NCI-H1930 (cell line): Measurements from ENCODE around the gene TMEM108.
A peak's percentile ranks its signal among the peaks of the same experiment; 100 is the strongest.

Source experiments
- DNase-seq, 2 experiments: peaks; one replicate each; lab custom pipeline; 2025; lab: John Stamatoyannopoulos, UW

The TMEM108 gene

GRCh38 chr3:133117342-133117741 lies 79.2 kb downstream of the TMEM108 start:
- peak in 1 of 2 experiments; percentile 37 for DNase-seq

DNA sequence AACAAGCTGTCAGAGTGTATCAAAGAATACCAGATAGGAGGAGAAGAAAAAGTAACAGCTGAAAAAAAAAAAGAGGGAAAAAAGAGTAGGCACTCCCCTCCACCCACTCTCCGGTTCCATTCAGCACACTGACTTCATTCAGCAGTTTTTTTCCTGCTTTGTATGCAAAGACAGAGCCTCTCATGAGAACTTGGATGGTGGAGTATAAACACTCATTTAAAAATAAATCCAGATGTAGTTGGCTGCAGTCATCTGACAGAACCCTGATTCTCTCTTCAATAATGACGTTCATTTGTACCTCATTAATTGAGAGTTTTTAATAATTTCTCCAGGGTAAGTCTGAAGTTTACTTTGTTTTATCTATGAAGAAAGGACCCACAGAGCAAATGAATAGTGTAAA lies 81.0 kb downstream of the TMEM108 start:
- no peak for DNase-seq

DNA sequence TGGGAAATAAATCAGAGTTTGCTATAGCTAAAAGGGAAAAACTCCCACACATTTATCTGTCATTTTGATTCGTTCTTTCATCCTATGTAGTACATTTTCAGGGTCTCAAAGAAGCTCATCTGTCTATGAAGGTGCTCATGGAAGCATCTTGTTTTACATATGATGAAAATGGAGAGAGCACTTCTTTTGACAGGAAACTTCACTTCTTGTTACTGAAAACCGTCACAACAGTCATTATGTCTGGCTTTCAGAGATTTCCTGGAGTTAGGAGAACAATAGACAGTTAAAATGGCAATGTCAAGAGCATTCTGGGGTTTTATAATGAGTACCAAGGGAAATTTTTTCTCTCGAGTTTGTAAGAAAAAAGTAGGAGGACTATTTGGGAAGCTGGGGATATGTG lies 83.3 kb downstream of the TMEM108 start:
- DNase-seq, result no peak

- no peak for DNase-seq
Observed at GRCh38 chr3:133123636-133124035, 85.4 kb downstream of the TMEM108 start.

GRCh38 chr3:133124511-133124910 lies 86.3 kb downstream of the TMEM108 start:
- DNase-seq, result no peak

DNA sequence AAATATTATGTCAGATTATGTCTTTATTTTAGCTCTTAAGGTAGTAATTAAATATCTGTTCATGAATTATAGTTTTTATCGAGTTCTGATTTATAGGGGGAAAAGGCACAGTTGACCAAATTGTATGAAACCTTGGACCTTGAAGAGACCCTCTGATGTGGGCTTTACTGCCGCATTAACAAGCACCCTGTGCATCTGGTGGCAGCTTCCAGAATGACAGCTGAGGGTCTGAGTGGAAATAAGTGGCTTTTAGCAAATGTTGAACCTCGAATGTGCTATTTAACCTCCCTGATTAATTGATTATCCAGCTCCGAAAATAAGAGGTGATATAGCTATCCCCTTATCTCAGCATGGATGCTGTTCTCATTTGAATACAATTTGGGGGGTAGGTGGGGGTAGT lies 87.0 kb downstream of the TMEM108 start:
- no peak for DNase-seq

DNA sequence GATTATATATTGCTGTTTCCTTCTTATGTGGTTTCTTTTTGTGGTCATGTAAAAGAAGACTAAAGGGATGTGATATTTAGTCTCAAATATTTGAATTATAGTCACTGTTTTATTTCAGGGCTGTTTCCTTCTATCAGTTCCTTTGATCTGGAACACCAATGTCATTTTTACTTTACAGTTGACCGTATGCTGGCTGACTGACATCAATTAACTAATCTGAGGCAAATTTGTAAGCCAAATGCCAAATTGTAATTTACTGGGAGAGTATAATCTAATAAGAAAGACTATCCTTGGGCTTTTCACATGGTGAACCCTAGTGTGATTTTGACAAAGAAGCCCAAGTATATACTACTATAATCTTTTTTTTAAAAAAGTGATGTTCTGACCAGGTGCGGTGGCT lies 87.6 kb downstream of the TMEM108 start:
- DNase-seq, result no peak

GRCh38 chr3:133127381-133127780 lies 89.2 kb downstream of the TMEM108 start:
- DNase-seq, result no peak

DNA sequence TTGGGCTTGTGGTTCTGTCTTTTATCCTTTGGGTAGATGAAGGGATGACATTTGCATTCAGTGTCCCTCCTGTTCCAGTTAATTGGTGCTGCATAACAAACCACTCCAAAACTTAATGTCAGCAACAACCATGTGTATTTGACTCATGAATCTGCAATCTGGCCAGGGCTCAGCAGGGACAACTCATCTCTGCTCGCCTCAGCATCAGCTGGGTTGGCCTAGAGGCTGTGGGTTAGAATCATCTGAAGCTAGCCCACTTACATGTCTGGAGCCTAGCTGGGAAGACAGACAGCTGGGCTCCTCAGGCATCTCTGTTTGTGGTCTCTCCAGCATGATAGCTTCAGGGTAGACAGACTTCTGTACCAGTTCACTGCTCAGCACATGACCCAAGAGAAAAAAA lies 92.0 kb downstream of the TMEM108 start:
- DNase-seq, result peak in 1 of 2 experiments; percentile 30

GRCh38 chr3:133135306-133135705 lies 97.1 kb downstream of the TMEM108 start:
- DNase-seq, result peak; percentile 60

DNA sequence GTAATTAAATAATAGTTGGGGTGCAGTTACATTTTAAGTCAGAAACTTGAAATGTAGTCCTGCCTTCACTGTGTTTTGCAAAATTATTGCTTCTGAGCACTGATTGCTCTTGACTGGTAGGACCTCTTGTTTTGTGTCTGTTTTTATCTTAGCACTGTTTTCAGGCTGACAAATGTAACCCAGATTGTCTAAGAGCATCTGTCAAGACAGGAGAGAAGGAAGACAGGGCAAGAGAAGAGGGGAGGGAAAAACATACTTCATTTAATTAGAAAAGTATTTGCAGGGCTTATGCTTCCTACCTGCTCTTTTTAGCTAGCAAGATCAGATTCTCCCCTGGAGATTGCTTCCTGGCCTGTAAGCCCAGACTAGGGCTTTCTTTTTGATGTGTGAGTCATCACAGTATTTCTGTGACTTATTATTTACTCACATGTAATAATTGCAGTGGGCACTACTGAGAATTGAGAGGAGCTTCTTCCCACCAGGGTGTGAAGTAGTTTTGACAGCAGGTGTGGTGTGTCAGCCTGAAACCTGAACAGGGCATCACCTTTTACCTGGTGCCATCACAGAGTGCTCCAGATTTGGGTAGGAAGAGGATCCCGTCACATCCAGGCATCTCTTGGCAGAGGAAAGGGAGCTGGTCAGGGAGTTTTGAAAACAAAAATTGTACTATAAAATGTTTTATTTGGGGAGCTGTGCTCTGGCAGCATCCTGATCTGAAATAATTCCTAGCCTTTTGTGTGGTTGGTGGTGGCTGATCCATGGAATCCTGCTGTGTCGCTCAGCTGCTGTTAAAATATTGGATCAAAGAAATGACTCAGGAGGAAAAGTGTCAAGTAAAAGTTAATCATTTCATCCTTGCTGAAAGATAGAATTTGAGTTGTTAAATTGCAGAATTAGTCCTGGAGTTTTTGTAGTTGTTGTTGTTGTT lies 98.2 kb downstream of the TMEM108 start:
- peak; percentile 51 to 68 for DNase-seq

DNA sequence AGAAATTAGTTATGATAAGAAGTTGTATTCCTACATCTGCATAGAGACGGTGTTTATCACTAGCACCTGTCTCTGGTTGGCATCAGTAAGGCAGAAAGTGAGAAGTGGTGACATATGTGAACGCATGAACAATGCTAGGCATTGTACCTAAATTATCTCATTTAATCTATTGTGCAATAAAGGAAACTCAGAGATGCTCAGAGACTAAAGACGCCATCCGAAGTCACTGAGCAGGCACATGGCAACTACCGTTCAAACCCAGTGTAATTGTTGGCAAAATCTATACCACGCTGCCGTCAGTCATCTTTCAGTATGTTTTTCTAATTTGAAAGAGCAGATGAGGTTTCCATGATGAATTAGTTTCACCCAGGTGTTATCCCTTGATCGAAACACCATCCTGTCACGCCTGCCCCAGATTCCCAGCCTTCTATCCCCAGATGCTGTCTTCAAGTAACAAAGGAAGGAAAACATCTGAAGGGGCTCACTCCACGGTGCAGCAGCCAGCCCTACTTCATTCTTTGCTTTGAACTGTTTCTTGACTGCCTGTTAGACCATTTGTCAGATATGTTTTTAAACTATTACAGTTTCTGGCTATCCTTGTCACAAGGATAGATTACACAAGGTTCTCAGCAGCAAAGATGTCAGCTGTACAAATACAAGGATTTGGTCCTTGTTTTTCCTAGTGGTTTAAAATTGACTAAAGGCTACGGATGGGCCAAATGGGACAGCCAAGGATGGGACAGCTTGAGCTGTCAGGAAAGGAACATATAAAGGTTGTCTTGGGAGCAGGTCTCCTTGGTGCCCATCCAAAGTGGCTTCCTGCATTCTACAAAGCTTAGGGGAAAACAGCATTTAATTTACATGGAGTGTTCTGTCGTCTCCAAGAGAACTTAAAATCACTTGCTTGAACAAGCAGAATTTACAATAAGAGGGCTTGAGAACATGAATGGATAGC lies 99.1 kb downstream of the TMEM108 start:
- DNase-seq, result peak in 1 of 2 experiments; percentile 45

DNA sequence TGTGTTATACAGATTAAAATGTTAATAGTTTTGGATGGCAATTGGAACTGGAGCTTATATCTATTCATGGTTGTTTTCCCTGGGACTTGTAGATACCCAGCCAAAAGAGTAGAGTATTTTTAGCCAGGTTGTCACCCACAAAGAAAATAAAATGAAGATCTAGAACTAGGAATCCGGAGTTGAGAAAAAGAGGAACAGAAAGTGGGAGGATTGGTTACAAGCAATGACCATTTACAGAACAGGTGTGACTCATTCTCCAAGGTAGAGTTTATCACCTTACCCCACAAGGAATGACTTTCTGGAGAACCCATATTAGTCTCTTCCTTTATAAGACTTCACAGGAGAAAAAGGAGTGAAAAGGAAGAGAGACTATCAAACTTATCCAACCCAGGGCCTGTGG lies 99.8 kb downstream of the TMEM108 start:
- DNase-seq, result no peak

DNA sequence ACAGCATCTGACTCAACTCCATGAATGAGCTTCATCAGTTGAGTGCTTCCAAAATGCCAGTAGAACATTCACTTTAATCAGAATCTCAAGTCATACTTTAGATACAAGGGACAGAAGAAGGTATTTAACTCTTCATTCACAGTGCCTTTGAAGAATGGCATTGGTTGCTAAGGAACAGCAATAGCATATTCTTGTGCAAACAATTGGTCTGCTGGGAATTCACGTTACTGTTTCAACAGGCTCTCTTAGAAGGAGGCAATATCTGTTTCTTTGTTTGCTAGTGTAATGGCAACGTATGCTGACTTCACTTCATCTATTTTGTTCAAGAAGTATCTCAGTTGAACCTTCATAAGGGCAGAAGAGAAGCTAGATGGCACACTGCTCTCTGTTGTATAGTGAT lies 113.9 kb downstream of the TMEM108 start:
- DNase-seq, result peak; percentile 80 to 90

GRCh38 chr3:133152681-133153220 lies 114.6 kb downstream of the TMEM108 start:
- DNase-seq, result no peak

DNA sequence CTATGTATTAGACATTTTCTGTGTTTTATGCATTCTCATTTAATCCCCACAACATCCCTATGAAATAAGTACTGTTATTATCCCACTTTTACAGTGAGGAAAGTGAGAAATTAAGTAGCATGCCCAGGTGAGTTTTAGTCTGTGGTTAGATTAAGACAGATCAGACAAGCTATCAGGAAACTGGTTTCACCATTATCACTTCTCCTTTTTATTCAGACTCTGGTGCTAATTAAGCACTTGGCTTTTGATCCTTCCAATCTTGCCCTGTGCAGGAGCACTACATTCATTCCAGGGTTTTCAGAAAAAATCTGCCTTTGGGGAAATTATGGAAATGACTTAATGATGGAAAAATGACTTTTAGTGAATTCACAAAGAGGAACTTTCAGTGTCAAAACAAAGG lies 115.2 kb downstream of the TMEM108 start:
- no peak for DNase-seq

DNA sequence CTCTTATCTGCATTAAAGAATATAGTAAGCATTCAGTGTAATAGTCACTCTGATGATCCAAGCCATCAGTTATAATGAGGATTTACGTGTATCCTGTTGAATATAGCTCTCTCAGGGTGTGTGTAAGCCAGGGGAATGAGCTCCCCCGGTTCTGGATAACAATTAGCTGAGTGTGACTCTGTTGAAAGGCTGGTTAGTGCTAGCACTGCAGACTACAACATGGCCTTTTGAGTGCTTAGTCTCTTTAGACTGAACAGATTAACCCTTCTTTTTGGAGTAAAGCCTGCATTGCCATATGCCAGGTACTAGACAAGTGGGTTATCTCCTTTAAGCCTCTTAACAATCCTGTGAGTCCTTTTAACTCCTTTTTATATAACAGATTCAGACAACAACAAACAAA lies 119.5 kb downstream of the TMEM108 start:
- DNase-seq, result no peak

DNA sequence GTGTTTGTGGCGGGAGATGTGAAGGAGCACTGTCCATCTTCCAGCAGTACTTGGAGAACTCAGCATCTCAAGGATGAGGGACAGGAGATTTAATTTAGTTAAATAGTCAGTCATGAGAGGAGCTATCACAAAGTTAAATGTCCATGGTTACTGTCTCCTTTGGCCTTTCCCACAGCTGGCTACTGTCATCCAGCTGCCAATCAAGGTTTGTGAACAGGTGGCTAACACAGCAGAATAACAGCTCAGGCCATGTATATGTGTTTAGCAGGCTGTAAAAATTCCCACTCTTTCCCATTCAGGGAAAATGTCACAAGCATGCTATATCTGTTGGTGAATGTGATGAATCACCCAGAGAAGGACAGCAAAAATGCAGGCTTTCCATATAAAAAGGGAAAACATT lies 120.5 kb downstream of the TMEM108 start:
- no peak for DNase-seq

- no peak for DNase-seq
Observed at GRCh38 chr3:133159498-133160475, 121.6 kb downstream of the TMEM108 start.

- DNase-seq, result no peak
Observed at GRCh38 chr3:133161656-133162055, 123.5 kb downstream of the TMEM108 start.

- DNase-seq, result no peak
Observed at GRCh38 chr3:133162265-133162664, 124.1 kb downstream of the TMEM108 start.
